GM19468 (cell line): ENCODE results near the gene CCDC91.
A peak's percentile ranks its signal among the peaks of the same experiment; 100 is the strongest.

Experiments
- ATAC-seq: cut with Tn5 transposase; IDR thresholded peaks from one replicate; pipeline ENCODE4 v1.9.1; 2021; ENCODE audit warnings: mild to moderate bottlenecking, moderate library complexity, moderate number of reproducible peaks; ENCODE audit not compliant: unreplicated experiment; ENCODE audit errors: extremely low read depth

Gene CCDC91

GRCh38 chr12:28190321-28191050 is at the start of gene CCDC91:
Gene CCDC91 (plus strand): TSS chr12:28190456. CDS start chr12:28257216, 66,760 bp downstream.
- peak; percentile 74 for ATAC-seq

GRCh38 chr12:28144059-28144458 is 46.2 kb upstream of the CCDC91 start:
- no peak for ATAC-seq

GRCh38 chr12:28144532-28144931 is 45.7 kb upstream of the CCDC91 start:
- no peak for ATAC-seq

DNA sequence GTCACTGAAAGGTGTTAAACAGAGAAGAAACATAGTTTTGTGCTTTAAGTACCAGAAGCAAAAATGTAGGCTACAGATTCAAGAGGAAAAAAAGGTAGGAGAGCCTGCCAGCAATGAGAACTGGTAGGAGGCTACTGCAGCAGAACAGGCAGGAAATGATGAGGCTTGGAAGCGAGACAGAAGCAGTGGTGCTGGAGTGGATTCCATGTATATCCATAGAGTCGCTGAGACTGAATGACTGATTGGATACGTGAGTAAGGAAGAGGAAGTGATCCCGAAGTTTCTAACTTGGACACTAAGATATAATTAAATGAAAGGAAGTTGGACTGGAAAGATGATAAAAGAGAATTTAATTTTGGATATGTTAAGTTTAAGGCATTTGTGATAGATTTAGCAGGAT is 45.0 kb upstream of the CCDC91 start:
- no peak for ATAC-seq

DNA sequence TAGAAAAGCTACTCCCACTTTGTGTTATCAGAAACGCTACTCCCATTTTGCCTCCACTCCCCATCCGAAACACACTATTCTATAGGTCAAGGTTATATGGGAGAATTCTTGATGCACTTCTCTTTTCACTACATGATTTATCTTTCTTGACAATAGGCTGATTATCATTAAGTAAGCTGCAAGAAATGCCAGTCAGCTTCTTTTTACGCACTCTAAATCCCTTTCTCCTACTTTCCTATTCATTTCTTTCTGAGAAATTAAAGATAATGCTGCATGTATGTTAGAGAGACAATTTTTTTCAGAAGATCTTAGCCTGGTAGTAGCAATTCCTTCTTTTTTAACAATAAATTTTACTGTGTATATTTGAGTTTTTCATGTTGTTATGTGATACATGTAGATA is 41.0 kb upstream of the CCDC91 start:
- no peak for ATAC-seq

DNA sequence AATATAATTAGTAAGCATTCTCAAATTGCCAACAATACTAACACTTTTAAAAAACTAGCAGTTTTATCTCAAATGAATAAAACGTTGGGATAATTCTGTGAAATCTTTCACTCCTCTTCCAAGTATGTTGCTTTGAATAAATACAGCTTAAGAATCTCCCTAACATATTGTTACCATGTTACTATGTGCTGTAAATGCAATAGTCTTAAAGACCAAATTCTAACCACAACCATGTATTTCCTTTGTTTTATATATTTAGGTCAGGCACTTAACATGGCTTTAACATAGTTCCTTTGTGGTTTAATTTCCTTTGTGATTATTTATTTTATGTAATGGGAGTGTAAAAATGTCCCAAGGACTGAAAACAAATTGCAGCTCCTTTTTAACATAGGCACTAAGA is 33.9 kb upstream of the CCDC91 start:
- ATAC-seq = no peak

DNA sequence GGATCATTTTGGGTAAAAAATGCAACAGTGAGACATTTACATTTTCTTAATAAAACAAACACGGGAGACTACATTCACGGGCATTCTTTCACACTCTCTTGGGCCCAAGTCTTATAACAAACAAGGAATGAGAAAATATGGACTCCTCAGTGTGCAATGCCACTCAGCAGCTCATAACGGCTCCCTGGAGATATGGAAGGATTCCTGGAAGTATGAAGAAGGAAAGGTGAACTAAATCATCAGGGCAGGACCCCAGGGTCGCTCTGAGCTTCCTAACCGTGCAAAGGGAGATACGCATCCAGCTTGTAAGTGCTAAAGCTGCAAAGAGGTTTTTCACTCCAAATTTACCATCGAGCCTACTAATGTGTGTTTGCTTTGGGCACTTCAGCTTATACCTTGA is 33.5 kb upstream of the CCDC91 start:
- ATAC-seq = no peak

GRCh38 chr12:28158353-28158752 is 31.9 kb upstream of the CCDC91 start:
- ATAC-seq = no peak

DNA sequence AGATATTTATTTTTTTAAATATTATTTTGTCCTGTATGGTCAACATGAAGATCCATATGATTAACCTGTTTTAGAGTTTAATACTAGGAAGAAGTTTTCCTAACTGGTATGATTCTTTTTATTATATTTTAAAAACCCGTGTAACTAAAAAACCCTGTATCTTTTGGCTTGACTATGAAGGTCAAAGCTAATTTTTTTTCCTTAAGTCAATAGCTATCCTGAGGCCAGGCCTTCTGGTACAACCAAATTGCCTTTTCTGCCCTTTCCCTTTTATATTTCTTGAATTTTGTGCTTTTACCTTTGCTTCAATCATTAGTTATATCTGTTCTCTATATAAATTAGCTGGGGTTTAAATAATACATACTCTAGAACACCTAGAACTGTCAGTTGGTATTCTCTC is 30.6 kb upstream of the CCDC91 start:
- no peak for ATAC-seq

- no peak for ATAC-seq
Observed at GRCh38 chr12:28161697-28162096, 28.6 kb upstream of the CCDC91 start.

DNA sequence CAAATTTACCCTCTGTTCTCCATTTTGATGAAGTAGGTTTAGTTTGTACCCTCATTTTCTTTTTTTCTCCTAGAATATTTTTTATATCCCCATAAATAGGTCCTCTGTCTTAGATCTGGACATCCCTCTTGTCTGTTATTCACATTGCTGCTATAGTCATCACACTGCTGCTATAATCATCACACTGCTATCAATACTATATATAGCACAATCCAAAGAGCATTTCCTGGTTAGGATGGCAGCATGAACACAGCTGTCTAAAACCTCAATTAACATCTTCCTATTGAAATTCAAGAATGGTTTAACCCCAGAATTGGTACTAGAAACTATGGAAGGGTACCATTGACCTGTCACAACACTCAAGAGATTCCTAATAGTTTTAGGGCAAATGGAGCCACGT is 27.6 kb upstream of the CCDC91 start:
- no peak for ATAC-seq

- no peak for ATAC-seq
Observed at GRCh38 chr12:28164644-28165275, 25.5 kb upstream of the CCDC91 start.

DNA sequence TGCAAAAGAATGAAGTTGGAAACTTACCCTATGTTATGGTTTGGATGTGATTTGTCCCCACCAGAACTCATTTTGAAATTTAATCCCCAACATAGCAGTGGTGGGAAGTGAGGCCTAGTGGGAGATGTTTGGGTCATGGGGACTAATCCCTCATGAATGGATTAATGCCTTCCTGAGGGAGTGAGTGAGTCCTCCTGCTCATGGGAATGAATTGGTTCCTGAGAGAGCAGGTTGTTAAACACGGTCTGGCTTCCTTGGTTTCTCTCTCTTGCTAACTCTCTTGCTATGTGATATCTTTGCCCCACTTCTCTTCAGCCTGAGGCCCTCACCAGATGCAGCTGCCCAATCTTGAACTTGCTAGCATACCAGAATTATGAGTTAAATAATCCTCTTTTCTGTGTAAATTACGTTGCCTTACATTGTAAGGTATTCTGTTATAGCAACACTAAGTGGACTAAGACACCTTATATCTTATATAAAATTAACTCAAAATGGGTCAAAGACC is 22.2 kb upstream of the CCDC91 start:
- ATAC-seq = no peak

DNA sequence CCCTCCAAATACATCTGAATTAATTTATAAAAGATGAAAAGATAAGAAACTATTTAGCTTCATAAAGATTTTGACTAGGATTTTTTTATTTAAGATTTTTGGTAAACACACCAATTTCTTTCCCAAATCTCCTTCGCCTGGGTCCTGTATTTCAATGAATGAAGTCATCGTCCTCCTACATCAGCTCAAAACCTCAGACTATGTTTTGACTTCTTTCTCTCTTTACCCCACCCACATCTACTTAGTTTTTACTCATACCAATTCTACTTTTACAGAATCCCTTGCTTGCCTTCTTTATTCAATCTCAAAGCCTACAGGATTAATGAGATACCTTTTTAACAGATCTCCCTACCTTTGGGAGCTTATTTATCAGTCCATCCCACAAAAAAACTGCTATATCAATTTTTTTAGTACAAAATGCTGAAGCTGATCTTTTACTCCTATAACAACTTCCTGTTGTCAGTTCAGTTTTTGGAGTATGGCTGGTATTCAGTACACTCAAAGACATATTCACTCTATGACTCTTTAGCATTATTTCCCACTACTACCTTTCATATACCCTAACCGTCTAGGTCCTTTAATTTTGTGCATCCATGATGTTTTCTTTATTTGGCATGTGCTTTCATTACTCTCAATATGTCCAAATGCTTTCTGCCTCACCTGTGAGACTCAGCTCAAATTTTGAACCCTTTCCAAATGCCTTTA is 18.7 kb upstream of the CCDC91 start:
- ATAC-seq = no peak

DNA sequence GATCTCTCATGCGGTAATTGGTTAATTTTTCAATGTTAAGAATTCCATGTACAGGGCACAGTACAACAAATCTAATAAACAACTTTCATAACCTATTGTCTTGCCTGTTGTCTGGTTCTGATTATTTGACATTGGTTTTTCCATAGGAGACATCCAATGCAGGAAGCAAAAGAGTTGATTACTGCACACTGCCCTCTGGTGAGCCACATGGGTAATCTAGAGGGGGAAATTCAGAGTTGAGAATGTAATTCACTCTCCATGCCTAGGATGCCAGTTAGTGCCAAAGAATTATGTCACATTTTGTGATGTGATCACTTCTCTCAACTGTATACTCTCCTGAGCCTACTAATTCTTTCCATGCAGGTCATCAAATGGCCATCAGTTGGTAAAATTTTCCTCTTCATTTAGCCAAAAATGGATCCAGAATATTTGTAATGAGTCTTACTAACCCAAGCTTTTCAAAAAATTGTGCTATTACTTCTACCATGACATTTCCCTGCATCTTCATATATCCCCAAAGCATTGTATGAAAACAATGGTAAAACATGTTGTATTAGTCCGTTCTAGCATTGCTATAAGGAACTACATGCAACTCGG is 17.7 kb upstream of the CCDC91 start:
- ATAC-seq = no peak

DNA sequence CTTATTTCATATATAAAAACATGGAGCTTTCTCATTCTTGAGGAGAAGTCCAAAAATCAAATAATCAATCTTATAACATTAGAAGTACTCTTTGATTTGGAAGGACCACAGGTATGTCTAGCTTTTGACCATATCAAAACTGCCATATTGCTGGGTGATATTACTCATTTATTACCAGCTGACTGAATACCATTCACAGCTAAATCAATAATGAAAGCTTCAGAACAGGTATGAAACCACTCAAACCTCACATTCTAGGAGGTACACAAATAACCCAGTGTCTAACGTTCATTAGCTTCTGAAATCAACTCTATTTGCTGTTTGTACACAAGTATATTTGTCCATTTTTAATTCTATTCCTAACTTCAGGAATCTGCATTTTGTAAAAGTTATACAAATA is 16.8 kb upstream of the CCDC91 start:
- peak; percentile 32 for ATAC-seq

DNA sequence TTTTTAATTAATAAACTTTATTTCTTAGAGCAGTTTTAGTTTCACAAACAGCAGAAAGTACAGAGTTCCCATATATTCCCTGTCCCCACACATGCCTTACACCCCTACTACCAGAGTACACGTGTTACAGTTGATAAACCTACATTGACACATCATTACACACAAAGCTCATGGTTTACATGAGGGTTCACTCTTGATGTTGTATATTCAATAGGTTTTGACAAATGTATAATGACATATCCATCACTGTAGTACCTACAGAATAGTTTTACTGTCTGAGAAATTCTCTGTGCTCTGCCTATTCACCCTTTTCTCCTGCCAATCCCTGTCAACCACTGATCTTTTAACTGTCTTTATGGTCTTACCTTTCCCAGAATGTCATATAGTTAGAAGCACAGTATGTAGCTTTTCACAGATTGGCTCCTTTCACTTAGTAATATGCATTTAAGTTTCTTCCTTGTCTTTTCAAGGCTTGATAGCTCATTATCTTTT is 15.1 kb upstream of the CCDC91 start:
- no peak for ATAC-seq

GRCh38 chr12:28176295-28176694 is 14.0 kb upstream of the CCDC91 start:
- ATAC-seq = no peak

DNA sequence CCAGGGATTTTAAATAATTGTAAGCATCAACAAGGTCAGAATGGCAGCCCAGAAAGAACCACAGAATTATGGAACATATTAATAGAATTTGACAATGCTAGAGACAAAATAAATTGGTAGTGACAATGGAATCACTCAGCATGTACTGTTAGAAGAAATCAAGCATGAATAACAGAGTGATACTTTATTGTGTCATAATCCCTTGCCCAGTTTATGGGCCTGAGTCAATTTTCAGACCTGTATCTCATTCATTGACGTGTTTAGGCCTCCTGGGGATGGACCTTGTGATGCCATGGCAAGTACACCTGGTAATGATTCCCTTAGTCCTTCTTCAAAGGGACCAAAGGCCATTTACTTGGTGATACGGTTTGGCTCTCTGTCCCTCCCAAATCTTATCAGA is 12.8 kb upstream of the CCDC91 start:
- no peak for ATAC-seq

- ATAC-seq = no peak
Observed at GRCh38 chr12:28177905-28178304, 12.4 kb upstream of the CCDC91 start.

DNA sequence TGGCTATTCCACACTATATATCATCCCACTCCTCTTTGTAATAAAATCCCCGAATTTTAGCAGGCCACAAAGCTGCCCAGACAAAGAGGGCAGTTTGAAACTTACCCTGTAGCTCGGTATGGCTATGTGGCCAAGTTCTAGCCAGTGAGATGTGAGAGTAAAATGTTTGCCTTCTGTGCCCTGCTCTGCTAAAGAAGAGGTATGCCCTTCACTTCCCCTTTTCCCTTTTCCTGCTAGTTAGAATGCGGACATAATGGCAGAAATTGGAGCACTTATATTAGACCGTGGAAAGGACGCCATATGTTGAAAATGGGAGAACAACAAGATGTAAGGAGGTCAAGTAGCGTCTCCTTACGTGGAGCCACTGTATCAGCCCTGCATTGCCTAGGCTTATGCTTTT is 11.5 kb upstream of the CCDC91 start:
- no peak for ATAC-seq
